Nephron (organoid): ENCODE results near the gene MARVELD3.
A peak's percentile ranks its signal among the peaks of the same experiment; 100 is the strongest.

ENCODE experiments used
- H3K27ac Mint-ChIP-seq, 3 experiments: 2 replicates each; pipeline ENCODE4 v1.8.0; 2020; ENCODE audit warnings: mixed read lengths in 3 of 3, mild to moderate bottlenecking in 2 of 3, moderate library complexity in 1 of 3
- H3K27me3 Mint-ChIP-seq: 2 replicates; pipeline ENCODE4 v1.8.0; 2021; ENCODE audit warnings: low read depth, mild to moderate bottlenecking, moderate library complexity, mixed read lengths
- H3K36me3 Mint-ChIP-seq: 2 replicates; pipeline ENCODE4 v1.8.0; 2020; ENCODE audit warnings: low read depth, mixed read lengths
- H3K4me1 Mint-ChIP-seq: 2 replicates; pipeline ENCODE4 v1.8.0; 2020; ENCODE audit warnings: mixed read lengths
- H3K4me3 Mint-ChIP-seq, 3 experiments: 2 replicates each; pipeline ENCODE4 v1.8.0; 2020; ENCODE audit warnings: mild to moderate bottlenecking in 3 of 3, mixed read lengths in 3 of 3, moderate library complexity in 2 of 3
- H3K9me3 Mint-ChIP-seq: 2 replicates; pipeline ENCODE4 v1.8.0; 2020; ENCODE audit warnings: mixed read lengths
- TF ChIP-seq, protein P1 (sequence below), 3 experiments: fragments of 200-600 bp; sonication (generic); IDR thresholded peaks; one replicate each; pipeline ENCODE4 v1.5.0; 2021; ENCODE audit warnings: antibody characterized with exemption in 3 of 3; ENCODE audit not compliant: unreplicated experiment in 3 of 3

MARVELD3 gene

DNA sequence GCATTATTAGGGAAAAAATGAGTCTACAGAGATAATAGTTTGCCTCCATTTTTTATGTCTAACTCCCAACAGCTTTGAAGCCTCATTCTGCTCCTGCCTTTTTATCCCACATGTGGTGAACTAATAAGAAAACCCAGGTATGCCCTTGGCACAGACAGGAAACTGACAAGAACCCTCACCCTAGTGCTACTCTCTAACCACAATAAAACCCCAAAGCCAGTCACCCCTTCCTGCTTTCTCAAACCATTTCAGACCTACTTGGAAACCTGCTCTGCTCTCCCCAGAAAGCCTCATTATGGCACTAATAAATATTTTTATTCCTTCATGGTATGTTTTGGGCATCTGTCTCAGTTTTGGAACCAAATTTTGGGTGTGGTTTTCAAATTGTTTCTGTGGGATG is 3.9 kb upstream of the MARVELD3 start:
- Mint-ChIP-seq H3K9me3 (peaks cover 3% of the 10 kb centered on the region), H3K27ac (no peak overlapping the region), H3K4me1 (no peaks in the 10 kb centered on the region), H3K27me3 (peaks cover 14% of the 10 kb centered on the region), H3K36me3 (no peaks in the 10 kb centered on the region), H3K4me3 (no peak overlapping the region)
- TF ChIP-seq, protein P1, sequence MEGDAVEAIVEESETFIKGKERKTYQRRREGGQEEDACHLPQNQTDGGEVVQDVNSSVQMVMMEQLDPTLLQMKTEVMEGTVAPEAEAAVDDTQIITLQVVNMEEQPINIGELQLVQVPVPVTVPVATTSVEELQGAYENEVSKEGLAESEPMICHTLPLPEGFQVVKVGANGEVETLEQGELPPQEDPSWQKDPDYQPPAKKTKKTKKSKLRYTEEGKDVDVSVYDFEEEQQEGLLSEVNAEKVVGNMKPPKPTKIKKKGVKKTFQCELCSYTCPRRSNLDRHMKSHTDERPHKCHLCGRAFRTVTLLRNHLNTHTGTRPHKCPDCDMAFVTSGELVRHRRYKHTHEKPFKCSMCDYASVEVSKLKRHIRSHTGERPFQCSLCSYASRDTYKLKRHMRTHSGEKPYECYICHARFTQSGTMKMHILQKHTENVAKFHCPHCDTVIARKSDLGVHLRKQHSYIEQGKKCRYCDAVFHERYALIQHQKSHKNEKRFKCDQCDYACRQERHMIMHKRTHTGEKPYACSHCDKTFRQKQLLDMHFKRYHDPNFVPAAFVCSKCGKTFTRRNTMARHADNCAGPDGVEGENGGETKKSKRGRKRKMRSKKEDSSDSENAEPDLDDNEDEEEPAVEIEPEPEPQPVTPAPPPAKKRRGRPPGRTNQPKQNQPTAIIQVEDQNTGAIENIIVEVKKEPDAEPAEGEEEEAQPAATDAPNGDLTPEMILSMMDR (IDR thresholded peaks at IDR 0.05; ENCODE audit: unreplicated experiment in 3 of 3), result no peak

- H3K36me3 Mint-ChIP-seq, result no peaks in the 10 kb centered on the region
- TF ChIP-seq, protein P1 (IDR thresholded peaks at IDR 0.05; ENCODE audit: unreplicated experiment in 3 of 3), result no peak
- no peak overlapping the region for H3K27ac Mint-ChIP-seq
- no peak overlapping the region for H3K4me3 Mint-ChIP-seq
- peaks cover 29% of the 10 kb centered on the region for H3K27me3 Mint-ChIP-seq
- H3K9me3 Mint-ChIP-seq, result peaks cover 6% of the 10 kb centered on the region
- H3K4me1 Mint-ChIP-seq, result peaks cover 9% of the 10 kb centered on the region
These were observed 2.4 kb upstream of the MARVELD3 start for GRCh38 chr16:71623597-71623996.

DNA sequence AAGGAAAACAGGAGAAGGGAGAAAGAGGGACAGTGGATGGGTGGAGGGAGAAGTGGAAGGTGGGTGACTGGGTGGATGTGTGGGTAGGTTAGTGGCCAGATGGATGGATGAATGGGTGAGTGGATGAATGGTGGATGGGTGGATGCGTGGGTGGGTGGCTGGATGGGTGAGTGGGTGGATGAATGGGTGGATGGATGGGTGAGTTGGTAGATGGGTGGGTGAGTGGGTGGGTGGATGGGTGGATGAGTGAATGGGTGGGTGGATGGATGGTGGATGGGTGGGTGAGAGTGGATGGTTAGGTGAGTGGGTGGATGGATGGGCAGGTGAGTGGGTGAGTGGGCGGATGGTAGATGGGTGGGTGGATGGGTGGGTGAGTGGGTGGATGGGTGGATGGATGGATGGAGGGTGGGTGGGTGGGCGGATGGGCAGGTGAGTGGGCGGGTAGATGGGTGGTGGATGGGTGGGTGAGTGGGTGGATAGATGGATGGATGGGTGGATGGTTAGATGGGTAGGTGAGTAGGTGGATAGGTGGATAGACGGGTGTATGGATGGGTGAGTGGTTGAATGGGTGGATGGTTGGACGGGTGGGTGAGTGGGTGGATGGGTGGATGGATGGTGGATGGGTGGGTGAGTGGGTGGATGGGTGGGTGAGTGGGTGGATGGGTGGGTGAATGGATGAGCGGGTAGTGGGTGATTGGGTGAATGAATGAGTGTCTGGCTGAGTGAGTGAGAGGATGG is 702 bp upstream of the MARVELD3 start:
- Mint-ChIP-seq H3K4me1 (peaks cover 22% of the 10 kb centered on the region), H3K4me3 (peak overlapping the region; percentile 36 to 64 (median 38)), H3K9me3 (peaks cover 3% of the 10 kb centered on the region), H3K36me3 (peaks cover 3% of the 10 kb centered on the region), H3K27ac (no peak overlapping the region), H3K27me3 (peaks cover 43% of the 10 kb centered on the region)
- TF ChIP-seq, protein P1 (IDR thresholded peaks at IDR 0.05; ENCODE audit: unreplicated experiment in 3 of 3), result no peak

- Mint-ChIP-seq H3K9me3 (peaks cover 3% of the 10 kb centered on the region), H3K4me1 (peaks cover 22% of the 10 kb centered on the region), H3K27me3 (peaks cover 39% of the 10 kb centered on the region), H3K4me3 (peak overlapping the region; percentile 72 to 83 (median 74)), H3K36me3 (peaks cover 3% of the 10 kb centered on the region), H3K27ac (no peak overlapping the region)
- TF ChIP-seq, protein P1 (IDR thresholded peaks at IDR 0.05; ENCODE audit: unreplicated experiment in 3 of 3), result no peak
These were observed 852 bp downstream of the MARVELD3 start for GRCh38 chr16:71626858-71627213.

GRCh38 chr16:71627731-71628181 is 1.8 kb downstream of the MARVELD3 start:
- TF ChIP-seq, protein P1 (IDR thresholded peaks at IDR 0.05; ENCODE audit: unreplicated experiment in 3 of 3), result no peak
- H3K27me3 Mint-ChIP-seq, result peaks cover 39% of the 10 kb centered on the region
- peaks cover 3% of the 10 kb centered on the region for H3K36me3 Mint-ChIP-seq
- H3K27ac Mint-ChIP-seq, result peak overlapping the region in 1 of 3 experiments; percentile 44
- H3K4me1 Mint-ChIP-seq, result peaks cover 22% of the 10 kb centered on the region
- H3K9me3 Mint-ChIP-seq, result peaks cover 3% of the 10 kb centered on the region
- peak overlapping the region in 2 of 3 experiments; percentile 24 to 50 for H3K4me3 Mint-ChIP-seq

DNA sequence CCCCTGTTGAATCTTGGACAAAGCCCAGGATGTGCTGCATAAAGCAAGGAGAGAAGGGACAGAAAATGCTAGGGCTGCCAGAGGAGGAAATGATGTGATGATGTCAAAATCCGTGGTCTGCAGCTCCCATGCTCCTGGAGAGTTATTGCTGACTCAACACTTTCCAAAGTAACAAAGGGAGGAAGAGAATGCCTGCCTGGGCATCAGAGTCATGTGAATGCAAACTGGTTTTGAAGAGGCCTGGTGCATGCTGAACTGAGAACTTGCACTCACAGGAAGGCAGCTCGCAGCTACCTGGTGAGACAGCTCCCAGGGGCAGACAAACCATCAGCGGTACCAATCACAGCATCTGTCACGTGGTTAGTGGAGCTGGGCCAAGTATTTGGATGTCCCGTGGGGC is 2.8 kb downstream of the MARVELD3 start:
- H3K9me3 Mint-ChIP-seq, result peaks cover 3% of the 10 kb centered on the region

More for the DNA sequence above, 2.8 kb downstream of the MARVELD3 start:
- H3K4me3 Mint-ChIP-seq, result peak overlapping the region in 1 of 3 experiments; percentile 4
- H3K4me1 Mint-ChIP-seq, result peaks cover 22% of the 10 kb centered on the region
- peak overlapping the region; percentile 24 to 54 (median 46) for H3K27ac Mint-ChIP-seq
- H3K27me3 Mint-ChIP-seq, result peaks cover 39% of the 10 kb centered on the region
- peaks cover 3% of the 10 kb centered on the region for H3K36me3 Mint-ChIP-seq
- TF ChIP-seq, protein P1 (IDR thresholded peaks at IDR 0.05; ENCODE audit: unreplicated experiment in 3 of 3), result no peak
